ENCODE measurements around the gene SLC1A7.

The SLC1A7 gene

GRCh38 chr1:53076165-53076564, 66.3 kb downstream of the SLC1A7 start:
- Mint-ChIP-seq H3K9me3 (ENCODE audit: low read depth) (no peaks in the 10 kb centered on the region), H3K4me1 (ENCODE audit: low read depth) (no peaks in the 10 kb centered on the region), H3K4me3 (no peak overlapping the region), H3K36me3 (no peaks in the 10 kb centered on the region), H3K27me3 (no peaks in the 10 kb centered on the region), H3K27ac (no peak overlapping the region)

- Mint-ChIP-seq H3K27ac (no peak overlapping the region), H3K4me3 (no peak overlapping the region), H3K9me3 (ENCODE audit: low read depth) (no peaks in the 10 kb centered on the region), H3K36me3 (no peaks in the 10 kb centered on the region), H3K4me1 (ENCODE audit: low read depth) (no peaks in the 10 kb centered on the region), H3K27me3 (no peaks in the 10 kb centered on the region)
Observed at GRCh38 chr1:53075761-53076163, 66.7 kb downstream of the SLC1A7 start.

- H3K27ac Mint-ChIP-seq: no peak overlapping the region
- H3K4me3 Mint-ChIP-seq: no peak overlapping the region
- H3K9me3 Mint-ChIP-seq (ENCODE audit: low read depth): no peaks in the 10 kb centered on the region
- H3K27me3 Mint-ChIP-seq: no peaks in the 10 kb centered on the region
- H3K4me1 Mint-ChIP-seq (ENCODE audit: low read depth): no peaks in the 10 kb centered on the region
- H3K36me3 Mint-ChIP-seq: no peaks in the 10 kb centered on the region
Observed at GRCh38 chr1:53075206-53075605, 67.2 kb downstream of the SLC1A7 start.

- no peaks in the 10 kb centered on the region for H3K9me3 Mint-ChIP-seq (ENCODE audit: low read depth)
- H3K27ac Mint-ChIP-seq: no peak overlapping the region
- no peak overlapping the region for H3K4me3 Mint-ChIP-seq
- H3K27me3 Mint-ChIP-seq: no peaks in the 10 kb centered on the region
- H3K36me3 Mint-ChIP-seq: no peaks in the 10 kb centered on the region
- H3K4me1 Mint-ChIP-seq (ENCODE audit: low read depth): no peaks in the 10 kb centered on the region
Observed at GRCh38 chr1:53074313-53075154, 67.9 kb downstream of the SLC1A7 start.

GRCh38 chr1:53073868-53074311, 68.5 kb downstream of the SLC1A7 start:
- no peaks in the 10 kb centered on the region for H3K4me1 Mint-ChIP-seq (ENCODE audit: low read depth)
- H3K27ac Mint-ChIP-seq: no peak overlapping the region
- no peaks in the 10 kb centered on the region for H3K27me3 Mint-ChIP-seq
- H3K4me3 Mint-ChIP-seq: no peak overlapping the region
- no peaks in the 10 kb centered on the region for H3K36me3 Mint-ChIP-seq
- H3K9me3 Mint-ChIP-seq (ENCODE audit: low read depth): no peaks in the 10 kb centered on the region

GRCh38 chr1:53073287-53073686, 69.2 kb downstream of the SLC1A7 start:
- Mint-ChIP-seq H3K27me3 (no peaks in the 10 kb centered on the region), H3K4me1 (ENCODE audit: low read depth) (no peaks in the 10 kb centered on the region), H3K36me3 (no peaks in the 10 kb centered on the region), H3K9me3 (ENCODE audit: low read depth) (no peaks in the 10 kb centered on the region), H3K27ac (no peak overlapping the region), H3K4me3 (no peak overlapping the region)

- Mint-ChIP-seq H3K27ac (no peak overlapping the region), H3K4me1 (ENCODE audit: low read depth) (no peaks in the 10 kb centered on the region), H3K27me3 (no peaks in the 10 kb centered on the region)
Observed at GRCh38 chr1:53071915-53072314, 70.5 kb downstream of the SLC1A7 start.

GRCh38 chr1:53071167-53071865, 71.1 kb downstream of the SLC1A7 start:
- Mint-ChIP-seq H3K27ac (no peak overlapping the region), H3K4me1 (ENCODE audit: low read depth) (no peaks in the 10 kb centered on the region), H3K4me3 (no peak overlapping the region), H3K36me3 (no peaks in the 10 kb centered on the region), H3K9me3 (ENCODE audit: low read depth) (no peaks in the 10 kb centered on the region), H3K27me3 (peaks cover 2% of the 10 kb centered on the region)

More at GRCh38 chr1:53071915-53072314, 70.5 kb downstream of the SLC1A7 start:
- no peaks in the 10 kb centered on the region for H3K9me3 Mint-ChIP-seq (ENCODE audit: low read depth)
- no peaks in the 10 kb centered on the region for H3K36me3 Mint-ChIP-seq
- no peak overlapping the region for H3K4me3 Mint-ChIP-seq

- no peaks in the 10 kb centered on the region for H3K9me3 Mint-ChIP-seq (ENCODE audit: low read depth)
- no peaks in the 10 kb centered on the region for H3K36me3 Mint-ChIP-seq
- H3K27me3 Mint-ChIP-seq: peaks cover 3% of the 10 kb centered on the region
- H3K27ac Mint-ChIP-seq: no peak overlapping the region
- H3K4me1 Mint-ChIP-seq (ENCODE audit: low read depth): no peaks in the 10 kb centered on the region
- H3K4me3 Mint-ChIP-seq: no peak overlapping the region
Observed at GRCh38 chr1:53070621-53071020, 71.8 kb downstream of the SLC1A7 start.

- Mint-ChIP-seq H3K9me3 (ENCODE audit: low read depth) (no peaks in the 10 kb centered on the region), H3K27me3 (peaks cover 3% of the 10 kb centered on the region), H3K27ac (no peak overlapping the region), H3K36me3 (no peaks in the 10 kb centered on the region), H3K4me1 (ENCODE audit: low read depth) (no peaks in the 10 kb centered on the region), H3K4me3 (no peak overlapping the region)
Observed at GRCh38 chr1:53069663-53070327, 72.6 kb downstream of the SLC1A7 start.

- Mint-ChIP-seq H3K4me1 (ENCODE audit: low read depth) (no peaks in the 10 kb centered on the region), H3K36me3 (no peaks in the 10 kb centered on the region), H3K9me3 (ENCODE audit: low read depth) (no peaks in the 10 kb centered on the region), H3K27me3 (peaks cover 3% of the 10 kb centered on the region), H3K4me3 (no peak overlapping the region), H3K27ac (no peak overlapping the region)
Observed at GRCh38 chr1:53069265-53069662, 73.2 kb downstream of the SLC1A7 start.

GRCh38 chr1:53068314-53069099, 73.9 kb downstream of the SLC1A7 start:
- H3K36me3 Mint-ChIP-seq: no peaks in the 10 kb centered on the region
- H3K9me3 Mint-ChIP-seq (ENCODE audit: low read depth): no peaks in the 10 kb centered on the region
- H3K27me3 Mint-ChIP-seq: peaks cover 8% of the 10 kb centered on the region
- H3K27ac Mint-ChIP-seq: no peak overlapping the region
- no peak overlapping the region for H3K4me3 Mint-ChIP-seq
- peaks cover 3% of the 10 kb centered on the region for H3K4me1 Mint-ChIP-seq (ENCODE audit: low read depth)

- peaks cover 12% of the 10 kb centered on the region for H3K27me3 Mint-ChIP-seq
- H3K4me1 Mint-ChIP-seq (ENCODE audit: low read depth): peaks cover 8% of the 10 kb centered on the region
- H3K27ac Mint-ChIP-seq: no peak overlapping the region
- H3K36me3 Mint-ChIP-seq: no peaks in the 10 kb centered on the region
- no peaks in the 10 kb centered on the region for H3K9me3 Mint-ChIP-seq (ENCODE audit: low read depth)
- no peak overlapping the region for H3K4me3 Mint-ChIP-seq
Observed at GRCh38 chr1:53067886-53068285, 74.6 kb downstream of the SLC1A7 start.

- no peak overlapping the region for H3K4me3 Mint-ChIP-seq
- H3K36me3 Mint-ChIP-seq: no peaks in the 10 kb centered on the region
- no peaks in the 10 kb centered on the region for H3K9me3 Mint-ChIP-seq (ENCODE audit: low read depth)
- H3K27ac Mint-ChIP-seq: no peak overlapping the region
- peaks cover 12% of the 10 kb centered on the region for H3K27me3 Mint-ChIP-seq
- H3K4me1 Mint-ChIP-seq (ENCODE audit: low read depth): peaks cover 8% of the 10 kb centered on the region
Observed at GRCh38 chr1:53066891-53067738, 75.3 kb downstream of the SLC1A7 start.
